ENCODE data around the gene DPP7.

The DPP7 gene

DNA sequence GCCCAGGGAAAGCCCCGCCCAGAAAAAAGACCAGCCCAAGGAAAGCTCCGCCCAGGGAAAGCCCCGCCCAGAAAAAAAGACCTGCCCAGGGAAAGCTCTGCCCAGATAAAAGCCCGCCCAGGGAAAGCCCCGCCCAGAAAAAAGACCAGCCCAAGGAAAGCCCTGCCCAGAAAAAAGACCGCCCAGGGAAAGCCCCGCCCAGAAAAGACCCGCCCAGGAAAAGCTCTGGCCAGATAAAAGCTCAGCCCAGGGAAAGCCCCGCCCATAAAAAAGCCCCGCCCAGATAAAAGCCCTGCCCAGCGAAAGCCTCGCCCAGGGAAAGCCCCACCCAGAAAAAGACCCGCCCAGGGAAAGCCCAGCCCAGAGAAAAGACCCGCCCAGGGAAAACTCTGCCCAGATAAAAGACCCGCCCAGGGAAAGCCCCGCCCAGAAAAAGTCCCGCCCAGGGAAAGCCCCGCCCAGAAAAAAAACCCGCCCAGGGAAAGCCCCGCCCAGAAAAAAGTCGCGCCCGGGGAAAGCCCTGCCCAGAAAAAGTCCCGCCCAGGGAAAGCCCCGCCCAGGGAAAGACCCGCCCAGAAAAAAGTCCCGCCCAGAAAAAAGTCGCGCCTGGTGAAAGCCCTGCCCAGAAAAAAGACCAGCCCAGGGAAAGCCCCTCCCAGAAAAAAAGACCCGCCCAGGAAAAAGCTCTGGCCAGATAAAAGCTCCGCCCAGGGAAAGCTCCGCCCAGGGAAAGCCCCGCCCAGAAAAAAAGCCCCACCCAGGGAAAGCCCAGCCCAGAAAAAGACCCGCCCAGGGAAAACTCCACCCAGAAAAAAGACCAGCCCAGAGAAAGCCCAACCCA lies 36.3 kb upstream of the DPP7 start:
- no peaks in the 10 kb centered on the region for H4K20me1 ChIP-seq (ENCODE audit: insufficient read depth, low read length, poor library complexity, severe bottlenecking)
- no peak overlapping the region for H3K9ac ChIP-seq (ENCODE audit: low read depth, low read length, poor library complexity, severe bottlenecking)
- no peak overlapping the region for H3K4me3 ChIP-seq (ENCODE audit: low read length, poor library complexity, severe bottlenecking)
- H3K4me1 ChIP-seq (ENCODE audit: insufficient read depth, low read length, poor library complexity, severe bottlenecking) = no peaks in the 10 kb centered on the region
- no peaks in the 10 kb centered on the region for H3K9me2 ChIP-seq (replicated peaks; ENCODE audit: low read depth, low read length)
- H3K79me2 ChIP-seq (ENCODE audit: insufficient read depth, low read length) = no peaks in the 10 kb centered on the region
- H3K9me3 ChIP-seq (ENCODE audit: insufficient read depth, low read depth, low read length) = no peaks in the 10 kb centered on the region
- H3K27me3 ChIP-seq (ENCODE audit: insufficient read depth, low read length, poor library complexity, severe bottlenecking) = no peaks in the 10 kb centered on the region
- H3F3A ChIP-seq (ENCODE audit: low read depth) = 0 out of 2 replicates have a peak, but pooled peaks cover 4% of the 10 kb centered on the region
- H3K4me2 ChIP-seq (ENCODE audit: low read depth, low read length, poor library complexity, severe bottlenecking) = no peak overlapping the region
- no peaks in the 10 kb centered on the region for H3K36me3 ChIP-seq (ENCODE audit: insufficient read depth, low read length)
- H2AFZ ChIP-seq (ENCODE audit: low read length) = no peak overlapping the region
- TF ChIP-seq, protein P1, sequence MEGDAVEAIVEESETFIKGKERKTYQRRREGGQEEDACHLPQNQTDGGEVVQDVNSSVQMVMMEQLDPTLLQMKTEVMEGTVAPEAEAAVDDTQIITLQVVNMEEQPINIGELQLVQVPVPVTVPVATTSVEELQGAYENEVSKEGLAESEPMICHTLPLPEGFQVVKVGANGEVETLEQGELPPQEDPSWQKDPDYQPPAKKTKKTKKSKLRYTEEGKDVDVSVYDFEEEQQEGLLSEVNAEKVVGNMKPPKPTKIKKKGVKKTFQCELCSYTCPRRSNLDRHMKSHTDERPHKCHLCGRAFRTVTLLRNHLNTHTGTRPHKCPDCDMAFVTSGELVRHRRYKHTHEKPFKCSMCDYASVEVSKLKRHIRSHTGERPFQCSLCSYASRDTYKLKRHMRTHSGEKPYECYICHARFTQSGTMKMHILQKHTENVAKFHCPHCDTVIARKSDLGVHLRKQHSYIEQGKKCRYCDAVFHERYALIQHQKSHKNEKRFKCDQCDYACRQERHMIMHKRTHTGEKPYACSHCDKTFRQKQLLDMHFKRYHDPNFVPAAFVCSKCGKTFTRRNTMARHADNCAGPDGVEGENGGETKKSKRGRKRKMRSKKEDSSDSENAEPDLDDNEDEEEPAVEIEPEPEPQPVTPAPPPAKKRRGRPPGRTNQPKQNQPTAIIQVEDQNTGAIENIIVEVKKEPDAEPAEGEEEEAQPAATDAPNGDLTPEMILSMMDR (conservative IDR thresholded peaks at IDR 0.05; ENCODE audit: low read length) = no peak
- no peak for TF ChIP-seq EZH2phosphoT487 (IDR thresholded peaks at IDR 0.05; ENCODE audit: borderline replicate concordance)

DNA sequence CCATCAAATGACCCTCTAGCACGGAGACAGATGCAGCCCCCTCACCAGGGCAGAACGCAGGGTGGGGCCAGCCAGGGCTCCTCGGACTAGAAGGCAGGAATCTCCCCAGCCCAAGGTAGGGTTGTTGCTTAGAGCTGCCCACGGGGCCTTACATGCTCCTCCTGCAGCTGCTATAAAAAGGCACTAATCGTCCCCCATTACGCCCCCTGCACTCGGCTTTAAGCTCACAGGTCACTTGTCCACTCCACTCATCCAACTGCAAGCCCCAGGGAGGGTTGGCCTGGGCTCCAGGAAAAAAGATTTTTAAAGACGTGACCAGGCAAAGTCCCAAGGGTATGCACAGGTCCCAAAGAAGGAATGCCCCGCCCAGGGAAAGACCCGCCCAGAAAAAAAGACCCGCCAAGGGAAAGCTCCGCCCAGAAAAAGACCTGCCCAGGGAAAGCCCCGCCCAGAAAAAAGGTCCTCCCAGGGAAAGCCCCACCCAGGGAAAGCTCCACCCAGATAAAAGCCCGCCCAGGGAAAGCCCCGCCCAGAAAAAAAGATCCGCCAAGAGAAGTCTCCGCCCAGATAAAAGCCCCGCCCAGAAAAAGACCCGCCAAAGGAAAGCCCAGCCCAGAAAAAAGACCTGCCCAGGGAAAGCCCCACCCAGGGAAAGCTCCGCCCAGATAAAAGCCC lies 35.5 kb upstream of the DPP7 start:
- TF ChIP-seq, protein P1 (conservative IDR thresholded peaks at IDR 0.05; ENCODE audit: low read length) = no peak
- no peak for TF ChIP-seq EZH2phosphoT487 (IDR thresholded peaks at IDR 0.05; ENCODE audit: borderline replicate concordance)
- H2AFZ ChIP-seq (ENCODE audit: low read length) = no peak overlapping the region
- no peak overlapping the region for H3K9ac ChIP-seq (ENCODE audit: low read depth, low read length, poor library complexity, severe bottlenecking)
- H3K4me1 ChIP-seq (ENCODE audit: insufficient read depth, low read length, poor library complexity, severe bottlenecking) = no peaks in the 10 kb centered on the region
- no peaks in the 10 kb centered on the region for H3K36me3 ChIP-seq (ENCODE audit: insufficient read depth, low read length)
- H3K9me2 ChIP-seq (replicated peaks; ENCODE audit: low read depth, low read length) = no peaks in the 10 kb centered on the region
- H4K20me1 ChIP-seq (ENCODE audit: insufficient read depth, low read length, poor library complexity, severe bottlenecking) = no peaks in the 10 kb centered on the region
- H3K4me3 ChIP-seq (ENCODE audit: low read length, poor library complexity, severe bottlenecking) = no peak overlapping the region
- no peaks in the 10 kb centered on the region for H3K9me3 ChIP-seq (ENCODE audit: insufficient read depth, low read depth, low read length)
- 0 out of 2 replicates have a peak, but pooled peaks cover 4% of the 10 kb centered on the region for H3F3A ChIP-seq (ENCODE audit: low read depth)
- no peaks in the 10 kb centered on the region for H3K79me2 ChIP-seq (ENCODE audit: insufficient read depth, low read length)
- no peaks in the 10 kb centered on the region for H3K27me3 ChIP-seq (ENCODE audit: insufficient read depth, low read length, poor library complexity, severe bottlenecking)
- no peak overlapping the region for H3K4me2 ChIP-seq (ENCODE audit: low read depth, low read length, poor library complexity, severe bottlenecking)

DNA sequence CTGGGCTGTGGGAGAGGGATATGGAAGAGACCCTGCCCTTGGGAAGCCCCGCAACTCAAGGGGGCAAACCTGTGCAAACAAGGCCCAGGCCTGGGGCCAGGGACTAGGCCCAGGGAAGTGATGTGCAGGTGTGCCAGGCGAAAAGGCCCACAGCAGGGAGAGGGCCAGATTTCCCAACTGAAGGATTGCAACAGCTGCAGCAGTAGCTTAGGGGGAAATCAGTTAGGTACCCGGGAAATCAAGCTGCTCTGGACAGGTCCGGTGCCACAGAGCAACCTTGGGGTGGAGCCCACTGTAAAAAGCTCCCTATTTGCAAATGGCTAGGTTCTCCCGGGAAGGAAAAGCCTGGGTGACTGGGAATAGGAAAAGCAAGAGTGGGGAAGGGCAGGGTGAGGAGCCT lies 34.8 kb upstream of the DPP7 start:
- Histone ChIP-seq H3K9ac (ENCODE audit: low read depth, low read length, poor library complexity, severe bottlenecking) (no peak overlapping the region), H2AFZ (ENCODE audit: low read length) (no peak overlapping the region)

More for the DNA sequence above, 34.8 kb upstream of the DPP7 start:
- H3K9me2 ChIP-seq (replicated peaks; ENCODE audit: low read depth, low read length) = no peaks in the 10 kb centered on the region
- H3K4me3 ChIP-seq (ENCODE audit: low read length, poor library complexity, severe bottlenecking) = no peak overlapping the region
- no peak for TF ChIP-seq EZH2phosphoT487 (IDR thresholded peaks at IDR 0.05; ENCODE audit: borderline replicate concordance)
- TF ChIP-seq, protein P1 (conservative IDR thresholded peaks at IDR 0.05; ENCODE audit: low read length) = no peak
- no peaks in the 10 kb centered on the region for H3K9me3 ChIP-seq (ENCODE audit: insufficient read depth, low read depth, low read length)
- no peaks in the 10 kb centered on the region for H4K20me1 ChIP-seq (ENCODE audit: insufficient read depth, low read length, poor library complexity, severe bottlenecking)
- H3K27me3 ChIP-seq (ENCODE audit: insufficient read depth, low read length, poor library complexity, severe bottlenecking) = no peaks in the 10 kb centered on the region
- H3K36me3 ChIP-seq (ENCODE audit: insufficient read depth, low read length) = no peaks in the 10 kb centered on the region
- no peaks in the 10 kb centered on the region for H3K4me1 ChIP-seq (ENCODE audit: insufficient read depth, low read length, poor library complexity, severe bottlenecking)
- no peaks in the 10 kb centered on the region for H3K79me2 ChIP-seq (ENCODE audit: insufficient read depth, low read length)
- H3K4me2 ChIP-seq (ENCODE audit: low read depth, low read length, poor library complexity, severe bottlenecking) = no peak overlapping the region
- H3F3A ChIP-seq (ENCODE audit: low read depth) = 0 out of 2 replicates have a peak, but pooled peaks cover 4% of the 10 kb centered on the region

Data from Loucy (cell line).